ENCODE results near the gene CRACR2A. TPM values are rescaled to one million over a fixed set of nuclear protein-coding genes. Genes with fewer than 3 reads are reported as not detected.

Gene CRACR2A
- total RNA-seq, 2 donors from 2014 or later, result 50.3 to 54.8 TPM

GRCh38 chr12:3630621-3631271, 122.2 kb downstream of the CRACR2A start:
- Histone ChIP-seq H3K4me3 (no peak overlapping the region), H3K9me3 (no peaks in the 10 kb centered on the region), H3K36me3 (no peaks in the 10 kb centered on the region), H3K4me1 (no peaks in the 10 kb centered on the region), H3K9ac (ENCODE audit: low read depth in 2 of 2, low read length in 2 of 2) (no peak overlapping the region), H3K27me3 (no peaks in the 10 kb centered on the region), H3K27ac (no peak overlapping the region)
- DNase-seq, result no peak
- no peak for TF ChIP-seq CTCF (IDR thresholded peaks at IDR 0.05)
- intact Hi-C loops (cut with DNase I), result no loop called here

- H3K9ac ChIP-seq (ENCODE audit: low read depth in 2 of 2, low read length in 2 of 2), result no peak overlapping the region
- no peak overlapping the region for H3K27ac ChIP-seq
- no peak overlapping the region for H3K4me3 ChIP-seq
- H3K27me3 ChIP-seq, result no peaks in the 10 kb centered on the region
- no peaks in the 10 kb centered on the region for H3K9me3 ChIP-seq
- intact Hi-C loops (cut with DNase I), result no loop called here
- H3K36me3 ChIP-seq, result no peaks in the 10 kb centered on the region
- no peaks in the 10 kb centered on the region for H3K4me1 ChIP-seq
- no peak for DNase-seq
- TF ChIP-seq CTCF (IDR thresholded peaks at IDR 0.05), result no peak
Observed at GRCh38 chr12:3630111-3630510, 122.8 kb downstream of the CRACR2A start.

DNA sequence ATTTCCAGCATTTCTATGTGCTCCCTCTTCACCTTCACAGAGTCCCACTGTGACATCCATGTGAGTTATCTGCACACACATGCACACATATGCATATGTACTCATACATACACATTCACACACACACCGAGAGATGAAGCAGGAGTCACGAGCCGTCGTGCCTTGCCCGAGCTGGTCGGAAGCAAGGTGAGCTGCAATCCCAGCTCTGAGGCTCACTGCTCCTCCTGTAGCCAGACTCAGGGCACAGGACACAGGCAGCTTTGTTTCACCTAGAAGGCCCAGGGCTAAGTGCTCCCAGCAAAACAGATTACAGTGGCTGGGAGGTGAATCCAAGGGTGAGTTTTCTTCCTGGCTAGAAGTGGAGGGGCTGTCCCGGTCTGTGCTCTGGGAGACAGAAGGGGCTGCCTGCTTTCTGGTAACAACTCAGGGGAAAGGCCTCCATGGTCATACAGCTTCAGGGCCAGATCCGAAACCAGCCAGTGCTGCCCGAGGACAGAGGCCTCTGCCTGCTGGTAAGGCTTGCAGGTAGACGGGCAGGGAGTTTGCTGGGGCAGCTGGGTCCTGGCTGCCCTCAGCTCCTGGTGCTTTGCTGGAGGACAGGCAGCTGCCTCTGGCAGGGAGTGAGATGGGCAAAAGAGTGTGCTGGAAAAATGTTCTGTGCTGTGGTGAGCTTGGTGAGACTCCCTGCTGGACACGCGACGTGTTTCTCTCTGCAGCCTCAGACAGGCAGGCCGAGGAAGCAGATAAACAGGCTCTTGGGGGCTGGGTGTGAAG, 123.7 kb downstream of the CRACR2A start:
- H3K27me3 ChIP-seq, result no peaks in the 10 kb centered on the region
- H3K9me3 ChIP-seq, result no peaks in the 10 kb centered on the region
- no peaks in the 10 kb centered on the region for H3K4me1 ChIP-seq
- no peak overlapping the region for H3K4me3 ChIP-seq
- no peak overlapping the region for H3K9ac ChIP-seq (ENCODE audit: low read depth in 2 of 2, low read length in 2 of 2)
- DNase-seq, result no peak
- no peaks in the 10 kb centered on the region for H3K36me3 ChIP-seq
- no peak overlapping the region for H3K27ac ChIP-seq
- intact Hi-C loops (cut with DNase I), result no loop called here
- no peak for TF ChIP-seq CTCF (IDR thresholded peaks at IDR 0.05)

- Histone ChIP-seq H3K9ac (ENCODE audit: low read depth in 2 of 2, low read length in 2 of 2) (no peak overlapping the region), H3K27ac (no peak overlapping the region), H3K4me1 (no peaks in the 10 kb centered on the region), H3K4me3 (no peak overlapping the region), H3K27me3 (no peaks in the 10 kb centered on the region), H3K36me3 (no peaks in the 10 kb centered on the region), H3K9me3 (no peaks in the 10 kb centered on the region)
- no peak for DNase-seq
- intact Hi-C loops (cut with DNase I), result no loop called here
- no peak for TF ChIP-seq CTCF (IDR thresholded peaks at IDR 0.05)
Observed at GRCh38 chr12:3628629-3629028, 124.3 kb downstream of the CRACR2A start.

DNA sequence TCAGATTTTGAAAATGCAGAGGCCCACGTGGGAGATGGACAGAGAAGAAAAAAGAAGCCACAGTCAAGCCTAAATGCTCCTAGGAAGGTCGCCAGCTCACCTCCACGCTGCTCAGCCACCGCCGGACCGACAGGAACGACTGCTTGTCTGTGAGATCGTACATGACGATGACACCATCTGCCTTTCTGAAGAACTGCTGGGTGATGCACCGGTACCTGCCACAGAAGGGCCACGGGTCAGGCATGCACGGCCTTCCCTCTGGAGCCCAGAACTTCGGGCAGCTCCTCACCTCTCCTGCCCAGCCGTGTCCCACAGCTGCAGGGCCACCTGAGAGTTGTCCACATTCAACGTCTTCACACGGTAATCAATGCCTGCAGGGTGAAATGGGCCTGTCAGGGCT, 125.6 kb downstream of the CRACR2A start:
- Histone ChIP-seq H3K4me3 (no peak overlapping the region), H3K9ac (ENCODE audit: low read depth in 2 of 2, low read length in 2 of 2) (no peak overlapping the region), H3K4me1 (no peaks in the 10 kb centered on the region), H3K9me3 (no peaks in the 10 kb centered on the region), H3K36me3 (no peaks in the 10 kb centered on the region), H3K27ac (no peak overlapping the region), H3K27me3 (no peaks in the 10 kb centered on the region)
- no peak for DNase-seq
- intact Hi-C loops (cut with DNase I), result no loop called here
- no peak for TF ChIP-seq CTCF (IDR thresholded peaks at IDR 0.05)

All from colonic mucosa (tissue), 4 donors.